Pons (tissue), 1 donor: ENCODE measurements around the gene TSHZ2.
"Not testable (repeated sequence)": the region's sequence is repeated elsewhere in the genome, so short reads cannot be mapped to it uniquely, and the experiment has no call there.

Source experiments
- DNase-seq: peaks from one replicate; pipeline ENCODE4 v3.0.0-alpha.2; 2016; ENCODE audit warnings: low spot score

Gene TSHZ2

GRCh38 chr20:52964131-52964530, 8.0 kb upstream of the TSHZ2 start:
- no peak for DNase-seq

DNA sequence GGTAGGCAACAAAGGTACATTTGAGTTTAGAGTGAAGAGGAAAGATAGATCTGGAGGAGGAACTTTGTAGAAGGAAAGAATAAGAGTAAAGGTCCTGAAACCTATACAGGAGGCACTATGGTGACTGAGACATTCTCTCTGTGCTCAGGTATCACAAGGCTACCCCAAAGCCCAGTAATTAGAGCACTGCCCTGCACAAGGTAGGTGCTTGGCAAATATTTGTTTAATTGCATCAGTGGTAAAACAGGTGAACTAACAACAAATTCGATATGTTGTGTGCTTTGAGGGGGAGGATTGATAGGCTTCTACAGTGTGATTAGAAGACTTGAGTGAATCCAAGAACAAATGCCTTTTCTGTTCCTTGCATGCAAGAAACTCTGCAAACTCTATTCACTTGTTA, 6.8 kb upstream of the TSHZ2 start:
- no peak for DNase-seq

DNA sequence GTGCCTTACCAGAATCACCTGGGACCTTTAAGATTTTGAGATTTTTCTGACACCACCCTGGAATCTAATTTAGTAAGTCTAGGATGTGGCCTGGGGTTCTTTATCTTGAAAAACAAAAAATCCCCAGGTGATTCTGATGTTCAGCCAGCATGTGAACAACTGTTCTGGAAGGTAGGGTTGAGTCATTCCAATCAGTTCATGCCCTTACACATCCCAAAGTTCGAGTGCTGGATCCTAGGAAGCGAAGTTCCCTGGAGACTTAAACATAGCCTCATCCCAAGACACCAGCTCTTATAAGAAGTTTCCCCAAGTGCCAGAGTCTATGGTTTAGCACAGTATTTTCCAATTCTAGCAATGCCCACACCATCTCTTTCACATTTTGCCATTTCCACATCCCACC, 6.3 kb upstream of the TSHZ2 start:
- DNase-seq, result no peak

- DNase-seq, result not testable (repeated sequence)
These were observed 5.6 kb upstream of the TSHZ2 start for GRCh38 chr20:52966543-52966942.

DNA sequence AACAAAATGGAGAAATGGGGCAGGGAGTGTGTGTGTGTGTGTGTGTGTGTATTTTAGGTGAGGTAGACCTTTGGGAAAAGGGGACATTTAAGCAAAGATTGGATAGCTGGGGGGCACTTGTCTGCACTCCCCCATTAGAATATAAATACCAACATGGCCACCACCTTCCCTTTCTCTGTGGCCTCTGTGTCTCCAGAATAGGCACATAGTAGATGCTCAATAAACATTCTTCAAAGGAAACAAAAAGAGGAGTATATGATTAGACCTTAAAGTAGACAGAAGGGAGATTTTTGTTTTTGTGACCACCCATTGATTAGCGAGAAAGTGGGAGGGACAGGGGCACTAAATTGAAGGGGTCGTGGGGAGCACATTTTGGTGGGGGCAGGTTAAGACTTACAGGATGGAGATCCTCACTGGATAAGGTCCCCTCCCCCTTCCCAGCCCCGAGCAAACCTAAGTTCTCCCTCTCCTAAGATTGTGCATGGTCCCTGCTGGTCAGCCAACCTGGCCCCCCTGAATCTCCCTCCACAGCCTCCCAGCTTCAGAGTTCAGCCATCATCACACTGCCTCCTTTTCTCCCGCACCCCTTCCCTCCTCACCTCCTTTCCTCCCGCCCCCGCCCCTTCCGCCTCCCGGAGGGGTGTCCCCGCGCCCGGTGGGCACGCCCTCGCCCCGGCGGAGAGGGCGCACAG, 514 bp upstream of the TSHZ2 start:
- DNase-seq, result no peak

DNA sequence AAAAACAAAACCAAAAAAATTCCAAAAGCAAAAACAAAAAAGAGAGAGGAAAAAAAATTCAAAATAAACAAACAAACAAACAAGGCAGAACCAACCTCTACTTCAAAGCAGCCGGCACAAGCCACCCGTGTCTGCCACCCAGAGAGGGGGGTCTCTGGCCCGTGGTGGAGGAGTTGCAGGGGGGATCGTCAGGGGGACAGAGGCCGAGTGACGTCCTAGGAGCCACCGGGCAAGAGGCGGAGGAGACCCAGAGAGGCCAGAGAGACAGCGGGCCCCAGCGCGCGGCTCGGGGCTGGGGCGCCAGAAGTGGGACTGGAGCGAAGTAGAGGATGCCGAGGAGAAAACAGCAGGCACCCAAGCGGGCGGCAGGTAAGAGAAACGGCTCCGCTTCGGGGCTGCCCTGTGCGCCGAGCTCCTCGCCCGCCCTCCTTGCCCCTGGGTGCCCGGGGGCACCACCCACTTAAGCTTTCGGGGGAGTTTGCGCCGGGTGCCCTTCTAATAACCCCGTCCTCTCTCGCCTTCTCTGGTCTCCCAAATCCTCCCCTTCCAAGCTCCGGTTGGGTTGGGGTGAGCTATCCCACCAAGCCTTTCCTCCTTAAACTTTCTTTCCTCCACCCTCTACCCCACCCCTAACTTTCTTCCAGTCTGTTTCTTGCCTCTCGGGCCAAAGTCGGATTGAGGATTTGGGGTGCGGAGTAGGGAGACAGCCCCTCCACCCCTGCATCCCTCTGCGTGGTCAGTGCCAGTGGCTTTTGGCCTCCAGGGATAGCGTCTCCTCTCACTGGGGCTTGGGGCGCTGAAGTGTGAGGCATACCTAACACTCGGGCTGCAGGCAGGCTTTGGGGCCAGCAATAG, 1.0 kb downstream of the TSHZ2 start:
- no peak for DNase-seq

DNA sequence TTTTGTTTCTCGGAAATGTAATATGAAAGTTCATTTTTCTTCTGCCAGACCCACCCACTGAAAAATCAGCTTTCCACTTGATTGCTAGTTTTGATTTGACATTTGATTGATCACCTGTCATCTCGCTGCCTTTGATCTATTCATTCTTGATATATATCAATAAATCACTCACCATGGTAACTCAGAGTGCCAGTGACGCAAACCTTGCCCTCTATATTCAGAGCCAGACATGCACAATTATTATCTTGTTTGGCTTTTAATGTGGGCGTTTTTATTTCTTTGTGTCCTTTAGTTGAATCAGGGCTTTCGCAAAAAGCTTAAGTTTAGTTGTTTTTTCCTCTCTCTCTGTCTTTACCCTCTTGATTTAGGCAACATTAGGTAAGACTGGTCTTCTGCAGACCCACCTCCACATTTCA, 2.0 kb downstream of the TSHZ2 start:
- DNase-seq, result no peak

GRCh38 chr20:52975029-52975732, 3.0 kb downstream of the TSHZ2 start:
- DNase-seq, result no peak

GRCh38 chr20:52975803-52976531, 3.8 kb downstream of the TSHZ2 start:
- no peak for DNase-seq

DNA sequence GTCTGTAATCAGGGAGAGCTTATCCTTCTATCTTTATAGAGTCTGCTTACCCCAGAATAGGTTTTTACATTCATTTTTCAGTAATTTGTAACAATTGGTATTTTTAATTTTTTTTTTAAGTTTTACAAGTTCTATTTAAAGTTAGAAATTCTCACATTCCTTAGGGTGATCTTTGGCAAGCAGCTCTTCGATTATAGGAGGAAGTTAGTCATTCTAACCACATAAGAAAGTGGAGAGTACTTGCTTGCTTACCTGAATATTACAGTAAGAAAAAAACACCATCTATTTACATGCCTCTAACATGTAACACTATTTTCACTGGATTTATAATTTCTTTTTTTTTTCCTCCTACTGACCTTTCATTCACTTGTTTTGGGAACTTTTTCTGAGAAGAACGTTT, 6.7 kb downstream of the TSHZ2 start:
- no peak for DNase-seq

- DNase-seq, result no peak
These were observed 8.9 kb downstream of the TSHZ2 start for GRCh38 chr20:52981051-52981450.

GRCh38 chr20:52983726-52984450, 11.7 kb downstream of the TSHZ2 start:
- DNase-seq, result no peak

DNA sequence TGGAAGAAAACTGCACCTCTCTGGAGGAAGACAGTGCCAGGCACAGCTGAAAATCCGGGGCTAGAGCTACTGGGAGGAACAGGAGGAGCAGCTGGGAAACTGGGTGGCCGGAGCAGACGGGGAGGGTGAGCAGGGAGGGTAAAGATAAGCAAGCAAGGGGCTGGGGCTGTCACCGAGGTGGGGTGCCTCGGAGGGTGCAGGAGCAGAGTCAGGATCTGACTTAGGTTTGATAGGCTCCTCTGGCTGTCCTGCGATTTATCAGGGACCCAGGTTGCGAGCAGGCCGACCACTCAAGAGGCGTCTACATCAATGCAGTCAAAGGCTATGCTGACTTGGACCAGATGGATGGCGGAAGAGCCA, 12.3 kb downstream of the TSHZ2 start:
- DNase-seq, result no peak

GRCh38 chr20:52985687-52986086, 13.5 kb downstream of the TSHZ2 start:
- no peak for DNase-seq

DNA sequence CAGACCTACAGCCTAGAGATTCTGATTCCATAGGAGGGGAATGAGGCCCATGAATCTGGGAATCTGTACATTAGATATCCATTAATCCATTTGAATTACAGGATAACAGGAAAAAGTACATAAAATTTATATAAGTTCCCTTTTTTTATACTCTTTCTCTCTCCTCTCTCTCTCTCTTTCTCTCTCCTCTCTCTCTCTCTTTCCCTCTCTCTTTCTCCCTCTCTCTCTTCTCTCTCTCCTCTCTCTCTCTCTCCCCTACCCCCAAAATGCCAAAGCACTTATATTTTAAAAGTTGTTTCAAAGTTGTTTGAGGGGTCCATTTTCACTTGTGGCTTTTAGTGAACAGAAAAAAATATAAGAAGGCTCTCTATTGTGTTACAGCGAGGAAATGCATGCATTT, 15.1 kb downstream of the TSHZ2 start:
- no peak for DNase-seq

- DNase-seq, result no peak
These were observed 19.7 kb downstream of the TSHZ2 start for GRCh38 chr20:52991830-52992229.

GRCh38 chr20:52992632-52993031, 20.5 kb downstream of the TSHZ2 start:
- DNase-seq, result no peak

DNA sequence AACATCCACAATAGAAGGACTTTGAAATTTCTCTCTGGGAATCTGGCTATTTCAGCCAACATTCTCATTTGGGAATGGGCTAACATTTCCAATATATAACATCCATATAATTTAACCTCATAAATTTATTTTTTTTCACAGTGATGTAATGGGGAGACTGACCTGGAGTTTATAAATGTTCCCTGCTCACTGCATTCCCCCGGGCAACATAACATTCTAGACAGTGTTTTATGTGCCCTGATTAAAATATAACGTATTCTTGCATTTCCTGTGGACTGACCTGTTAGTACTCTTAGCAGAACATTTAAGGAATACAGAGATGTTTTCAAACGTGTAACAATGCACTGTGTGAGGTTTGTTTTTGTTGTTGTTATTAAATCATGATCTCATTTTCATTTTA, 20.9 kb downstream of the TSHZ2 start:
- DNase-seq, result no peak

DNA sequence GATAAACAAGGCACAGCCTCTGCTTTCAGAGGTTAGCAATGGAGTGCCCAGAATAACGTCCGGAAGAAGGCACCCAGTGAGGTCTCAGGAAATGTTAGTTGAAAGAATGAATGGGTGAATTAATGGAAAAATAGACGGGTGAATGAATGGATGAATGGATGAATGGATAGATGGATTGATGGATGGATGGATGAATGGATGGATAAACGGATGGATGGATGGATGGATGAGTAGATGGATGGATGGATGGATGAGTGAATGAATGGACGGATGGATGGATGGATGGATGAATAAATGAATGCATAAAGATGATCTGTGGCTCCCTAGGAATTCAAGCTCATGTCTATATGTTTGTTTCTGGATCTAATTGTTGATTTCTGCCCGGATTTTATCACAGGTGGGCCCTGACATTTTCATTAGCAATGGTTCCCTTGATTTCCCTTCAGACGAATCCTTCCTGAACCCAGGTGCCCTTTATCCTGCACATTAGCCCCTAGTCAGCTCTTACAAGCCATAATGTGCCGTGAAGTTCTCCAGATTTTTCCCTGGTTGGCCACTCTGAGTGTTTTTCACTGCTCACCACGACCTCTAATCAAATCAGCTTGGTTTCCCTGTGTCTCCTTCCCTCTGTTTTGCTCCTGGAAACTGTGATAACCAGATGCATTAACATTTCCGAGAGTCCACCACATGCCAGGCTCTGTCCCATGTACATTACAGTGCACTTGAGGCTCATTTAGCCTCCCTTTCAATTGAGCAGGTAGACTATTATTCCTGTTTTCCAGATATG, 22.2 kb downstream of the TSHZ2 start:
- DNase-seq, result no peak

DNA sequence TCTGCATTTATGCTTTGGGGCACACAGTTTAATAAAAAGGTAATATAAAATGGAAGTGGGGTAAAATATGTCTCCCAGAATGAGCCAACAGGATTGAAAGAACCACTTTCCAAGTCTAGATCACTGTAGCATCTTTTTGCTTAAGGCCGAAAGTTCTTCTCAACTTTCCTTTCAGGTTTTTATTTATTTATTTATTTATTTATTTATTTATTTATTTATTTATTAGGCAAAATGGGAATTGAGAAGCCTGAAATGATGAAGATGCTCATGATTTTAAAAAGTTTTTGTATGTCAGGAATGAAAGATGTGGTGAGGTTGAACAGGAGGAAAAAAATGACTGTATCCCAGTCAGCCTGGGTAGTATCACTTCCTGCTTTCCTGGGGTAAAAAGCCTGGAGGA, 24.0 kb downstream of the TSHZ2 start:
- no peak for DNase-seq

DNA sequence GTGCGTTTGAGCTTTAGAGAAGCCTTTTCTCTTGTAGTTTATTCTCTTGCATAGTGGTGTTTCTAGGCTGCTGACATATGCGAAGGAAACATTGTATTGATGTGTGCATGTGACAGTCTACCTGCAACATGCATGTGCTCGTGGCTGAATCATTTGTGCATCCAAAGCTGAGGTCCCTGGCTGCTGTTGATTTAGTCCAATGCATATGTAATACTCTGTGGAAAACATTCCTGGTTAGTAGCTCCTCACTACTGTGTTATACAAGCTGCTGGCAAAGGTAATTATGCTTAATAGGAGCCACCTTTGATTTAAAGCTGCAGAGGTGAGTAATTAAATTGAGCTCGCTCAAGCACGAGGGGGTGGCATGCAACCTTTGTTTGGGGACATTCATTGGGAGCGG, 24.5 kb downstream of the TSHZ2 start:
- DNase-seq, result no peak
